IPS-20b (cell line): Measurements from ENCODE around the gene UTS2B.

Experiments used
- H3K27ac ChIP-seq: one replicate; pipeline ENCODE4 v1.5.1; 2013; ENCODE audit warnings: low read length
- H3K27me3 ChIP-seq: 2 replicates; pipeline ENCODE4 v1.6.1; 2013; ENCODE audit warnings: mild to moderate bottlenecking, low read length, inconsistent platforms; ENCODE audit not compliant: insufficient read depth
- H3K36me3 ChIP-seq: 2 replicates; pipeline ENCODE4 v1.6.1; 2013; ENCODE audit warnings: low read depth, mild to moderate bottlenecking, inconsistent platforms, low read length, moderate library complexity; ENCODE audit not compliant: insufficient read depth
- H3K4me1 ChIP-seq: 2 replicates; pipeline ENCODE4 v1.6.1; 2013; ENCODE audit warnings: mild to moderate bottlenecking, control low read depth, inconsistent platforms, low read length, moderate library complexity; ENCODE audit not compliant: insufficient read depth
- H3K4me3 ChIP-seq: 2 replicates; pipeline ENCODE4 v1.5.1; 2013; ENCODE audit warnings: mild to moderate bottlenecking, low read length, inconsistent platforms
- H3K9ac ChIP-seq: 2 replicates; pipeline ENCODE4 v1.6.1; 2013; ENCODE audit warnings: low read depth, mild to moderate bottlenecking, inconsistent platforms, low read length, moderate library complexity
- H3K9me3 ChIP-seq: 2 replicates; pipeline ENCODE4 v1.6.1; 2013; ENCODE audit warnings: mild to moderate bottlenecking, low read depth, low read length, inconsistent platforms; ENCODE audit not compliant: insufficient read depth

Gene UTS2B

DNA sequence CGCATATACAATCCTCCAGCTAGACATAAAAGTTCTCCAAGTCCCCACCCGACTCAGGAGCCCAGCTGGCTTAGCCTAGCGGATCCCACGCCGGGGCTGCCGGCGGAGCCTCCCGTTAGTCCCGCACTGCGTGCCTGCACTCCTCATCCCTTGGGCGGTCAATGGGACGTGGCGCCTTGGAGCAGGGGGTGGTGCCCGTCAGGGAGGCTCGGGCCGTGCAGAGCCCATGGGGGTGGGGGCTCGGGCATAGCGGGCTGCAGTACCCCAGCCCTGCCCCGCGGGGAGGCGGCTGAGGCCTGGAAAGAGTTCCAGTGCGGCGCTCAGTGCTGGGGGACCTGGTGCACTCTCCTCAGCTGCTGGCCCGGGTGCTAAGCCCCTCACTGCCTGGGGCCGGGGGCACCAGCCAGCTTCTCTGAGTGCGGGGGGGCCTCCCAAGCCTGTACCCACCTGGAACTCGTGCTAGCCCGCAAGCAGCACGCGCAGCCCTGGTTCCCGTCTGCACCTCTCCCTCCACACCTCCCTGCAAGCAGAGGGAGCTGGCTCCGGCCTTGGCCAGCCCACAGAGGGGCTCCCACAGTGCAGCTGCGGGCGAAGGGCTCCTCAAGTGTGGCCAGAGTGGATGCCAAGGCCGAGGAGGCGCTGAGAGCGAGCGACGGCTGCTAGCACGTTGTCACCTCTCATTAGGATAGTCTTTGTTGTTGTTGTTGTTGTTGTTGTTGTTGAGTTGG is 13.3 kb downstream of the UTS2B start:
- Histone ChIP-seq H3K4me3 (no peak overlapping the region), H3K9ac (no peak overlapping the region), H3K4me1 (no peaks in the 10 kb centered on the region), H3K27me3 (no peaks in the 10 kb centered on the region), H3K27ac (no peak overlapping the region), H3K9me3 (no peaks in the 10 kb centered on the region), H3K36me3 (no peaks in the 10 kb centered on the region)

DNA sequence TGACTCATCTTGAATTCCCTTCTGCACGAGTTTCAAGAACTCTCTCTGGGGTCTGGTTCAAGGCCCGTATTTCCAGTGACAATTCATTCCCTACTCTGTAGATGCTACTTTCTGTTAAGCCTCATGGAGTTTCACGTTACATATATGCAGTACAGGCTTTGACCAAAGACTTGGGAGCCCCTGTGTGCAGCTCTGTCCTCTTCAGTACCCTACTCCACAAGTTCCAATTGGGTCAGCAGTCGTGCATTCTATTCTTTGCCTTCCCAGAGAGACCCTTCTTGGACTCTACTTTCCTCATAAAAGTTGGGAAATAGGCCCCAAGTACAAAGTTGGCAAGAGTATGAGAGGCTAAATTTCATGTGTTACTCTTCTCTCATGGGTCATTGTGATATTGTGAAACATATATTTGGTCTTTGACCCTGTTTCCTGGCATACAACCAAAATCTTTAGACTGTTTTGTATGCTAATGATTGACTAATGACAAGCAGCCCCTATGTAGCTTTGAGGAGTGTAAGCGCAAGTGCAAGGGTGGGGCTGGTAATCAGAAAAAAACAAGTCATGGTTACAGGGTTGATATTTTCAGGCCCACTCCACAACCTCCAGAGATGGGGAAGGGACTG is 16.1 kb downstream of the UTS2B start:
- H3K36me3 ChIP-seq: no peaks in the 10 kb centered on the region
- no peaks in the 10 kb centered on the region for H3K4me1 ChIP-seq
- H3K9ac ChIP-seq: no peak overlapping the region

DNA sequence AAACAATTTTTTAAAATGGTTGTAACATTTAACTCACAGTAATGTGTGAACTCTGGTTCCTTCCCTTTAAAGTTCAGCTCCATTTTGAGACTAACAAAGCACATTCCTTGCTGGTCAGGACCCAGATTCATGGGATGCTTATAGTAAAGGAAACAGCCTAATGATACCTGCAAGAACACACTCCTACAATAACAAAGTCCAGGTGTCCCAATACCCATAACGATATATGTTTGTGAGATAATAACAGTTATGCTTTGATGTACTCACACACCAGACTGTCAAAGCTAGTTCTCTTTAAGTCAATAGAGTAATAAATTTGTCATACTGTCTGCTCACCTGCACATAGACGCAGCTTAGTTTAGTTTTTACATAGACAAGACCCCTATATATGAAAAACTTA is 17.0 kb downstream of the UTS2B start:
- Histone ChIP-seq H3K36me3 (no peaks in the 10 kb centered on the region), H3K27ac (no peak overlapping the region), H3K27me3 (no peaks in the 10 kb centered on the region), H3K9ac (no peak overlapping the region), H3K4me3 (no peak overlapping the region), H3K9me3 (no peaks in the 10 kb centered on the region; the same call in 1 of the 2 replicates), H3K4me1 (no peaks in the 10 kb centered on the region)

More for the DNA sequence above, 16.1 kb downstream of the UTS2B start:
- no peak overlapping the region for H3K4me3 ChIP-seq
- no peak overlapping the region for H3K27ac ChIP-seq
- H3K9me3 ChIP-seq: no peaks in the 10 kb centered on the region; the same call in 1 of the 2 replicates
- H3K27me3 ChIP-seq: no peaks in the 10 kb centered on the region

DNA sequence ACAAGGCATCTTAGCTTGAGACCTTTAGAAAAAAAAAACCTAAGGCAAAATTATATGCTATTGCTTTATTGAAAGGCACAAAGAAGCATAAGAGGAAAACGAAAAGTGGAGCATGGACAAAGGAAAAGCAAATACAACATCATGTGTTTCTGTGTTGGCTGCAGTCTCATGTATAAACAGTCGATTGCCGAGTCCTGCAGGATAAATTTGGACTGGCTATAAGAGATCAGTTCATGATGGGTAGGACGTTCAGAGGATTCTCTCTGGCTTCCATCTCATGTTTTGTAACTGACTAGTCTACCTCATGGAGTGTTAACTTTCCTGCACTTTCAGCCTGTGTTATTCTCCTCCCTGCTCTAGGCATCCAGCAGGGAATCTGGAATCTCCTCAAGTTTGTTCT is 23.0 kb downstream of the UTS2B start:
- no peak overlapping the region for H3K4me3 ChIP-seq
- no peaks in the 10 kb centered on the region for H3K36me3 ChIP-seq
- H3K9ac ChIP-seq: no peak overlapping the region
- H3K27ac ChIP-seq: no peak overlapping the region
- no peaks in the 10 kb centered on the region for H3K27me3 ChIP-seq
- H3K9me3 ChIP-seq: no peaks in the 10 kb centered on the region; the same call in 1 of the 2 replicates
- peaks cover 2% of the 10 kb centered on the region; the same call in 1 of the 2 replicates for H3K4me1 ChIP-seq

DNA sequence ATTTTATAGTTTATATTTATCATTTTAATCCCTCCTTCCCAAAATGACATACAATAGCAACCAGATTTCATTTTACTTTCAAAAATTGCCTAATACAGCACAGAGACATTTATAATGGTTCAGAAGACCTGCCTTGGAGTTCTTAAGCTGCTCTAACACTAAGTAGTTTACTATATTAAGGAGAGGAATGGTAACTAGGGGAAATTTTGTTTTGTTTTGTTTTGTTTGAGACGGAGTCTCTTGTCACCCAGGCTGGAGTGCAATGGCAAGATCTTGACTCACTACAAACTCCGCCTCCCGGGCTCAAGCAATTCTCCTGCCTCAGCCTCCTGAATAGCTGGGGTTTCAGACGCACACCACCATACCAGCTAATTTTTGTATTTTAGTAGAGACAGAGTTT is 23.9 kb downstream of the UTS2B start:
- no peaks in the 10 kb centered on the region for H3K36me3 ChIP-seq

DNA sequence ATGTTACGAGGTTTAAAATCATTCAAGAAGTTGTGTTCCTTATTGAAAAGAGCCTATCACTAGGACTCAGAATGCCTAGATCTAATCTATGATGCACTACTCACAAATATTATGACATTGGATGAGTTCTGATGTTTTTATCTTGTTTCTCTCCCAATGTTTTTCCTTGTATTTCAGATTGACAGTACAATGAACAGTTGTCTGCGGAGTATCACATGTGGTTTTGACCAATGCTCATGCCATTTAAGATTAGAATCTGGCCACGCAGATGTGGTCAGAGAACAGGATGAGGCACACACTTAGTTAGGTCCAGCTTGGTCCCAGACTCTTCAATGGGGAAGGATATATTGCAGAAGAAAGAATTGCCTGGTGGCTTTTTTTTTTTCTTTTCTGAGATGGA is 26.7 kb downstream of the UTS2B start:
- no peak overlapping the region for H3K27ac ChIP-seq
- peaks cover 6% of the 10 kb centered on the region; the same call in 1 of the 2 replicates for H3K4me1 ChIP-seq
- H3K36me3 ChIP-seq: no peaks in the 10 kb centered on the region
- no peak overlapping the region for H3K9ac ChIP-seq
- no peaks in the 10 kb centered on the region for H3K9me3 ChIP-seq
- H3K4me3 ChIP-seq: no peak overlapping the region
- H3K27me3 ChIP-seq: no peaks in the 10 kb centered on the region

More for the DNA sequence above, 23.9 kb downstream of the UTS2B start:
- H3K27me3 ChIP-seq: no peaks in the 10 kb centered on the region
- H3K9me3 ChIP-seq: no peaks in the 10 kb centered on the region; the same call in 1 of the 2 replicates
- H3K4me3 ChIP-seq: no peak overlapping the region
- H3K9ac ChIP-seq: no peak overlapping the region
- H3K27ac ChIP-seq: no peak overlapping the region
- H3K4me1 ChIP-seq: peaks cover 6% of the 10 kb centered on the region; the same call in 1 of the 2 replicates

DNA sequence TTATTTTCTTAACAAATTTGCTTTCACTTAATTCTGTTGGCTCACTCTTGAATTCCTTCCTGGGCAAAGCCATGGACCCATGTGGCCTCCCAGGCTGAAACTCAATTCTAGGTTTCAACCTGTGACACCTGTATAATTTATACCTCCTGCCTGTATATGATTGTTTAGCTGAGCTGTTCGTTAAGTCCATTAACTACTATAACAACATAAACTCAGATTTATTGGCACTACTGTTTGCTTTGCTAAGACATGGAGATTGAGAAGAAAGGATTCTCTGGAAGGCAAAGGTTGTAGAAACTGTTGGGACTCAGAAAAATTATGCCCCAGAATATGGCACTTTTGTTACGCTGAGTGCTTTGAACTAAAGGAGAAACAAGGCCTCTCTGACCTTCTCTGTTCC is 27.9 kb downstream of the UTS2B start:
- no peak overlapping the region for H3K4me3 ChIP-seq
- H3K27ac ChIP-seq: no peak overlapping the region
- H3K9me3 ChIP-seq: no peaks in the 10 kb centered on the region
- no peak overlapping the region; the same call in 1 of the 2 replicates for H3K9ac ChIP-seq
- H3K27me3 ChIP-seq: no peaks in the 10 kb centered on the region
- H3K36me3 ChIP-seq: no peaks in the 10 kb centered on the region
- H3K4me1 ChIP-seq: peaks cover 6% of the 10 kb centered on the region; the same call in 1 of the 2 replicates

DNA sequence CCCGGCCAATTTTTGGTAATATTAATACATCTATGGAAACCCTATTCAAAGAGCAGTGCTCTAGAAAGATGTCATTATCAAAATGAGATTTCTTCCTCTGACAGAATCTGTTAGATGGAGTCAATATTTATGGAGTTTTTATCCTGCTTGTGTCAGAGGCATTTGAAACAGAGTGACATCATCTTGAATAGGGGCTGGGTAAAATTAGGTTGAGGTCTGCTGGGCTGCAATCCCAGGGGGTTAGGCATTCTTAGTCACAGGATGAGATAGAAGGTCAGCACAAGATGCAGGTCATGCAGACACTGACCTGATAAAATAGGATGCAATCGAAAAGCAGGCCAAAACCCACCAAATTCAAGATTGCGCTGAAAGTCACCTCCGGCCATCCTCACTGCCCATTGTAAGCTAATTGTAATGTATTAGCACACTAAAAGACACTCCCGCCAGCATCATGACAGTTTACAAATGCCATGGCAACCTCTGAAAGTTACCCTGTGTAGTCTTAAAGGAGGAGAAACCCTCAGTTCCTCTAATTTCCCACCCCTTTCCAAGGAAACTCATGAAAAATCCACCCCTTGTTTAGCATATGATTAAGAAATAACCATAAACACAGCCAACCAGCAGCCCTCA is 28.4 kb downstream of the UTS2B start:
- Histone ChIP-seq H3K4me3 (no peak overlapping the region), H3K27ac (no peak overlapping the region), H3K4me1 (peaks cover 6% of the 10 kb centered on the region; the same call in 1 of the 2 replicates)

DNA sequence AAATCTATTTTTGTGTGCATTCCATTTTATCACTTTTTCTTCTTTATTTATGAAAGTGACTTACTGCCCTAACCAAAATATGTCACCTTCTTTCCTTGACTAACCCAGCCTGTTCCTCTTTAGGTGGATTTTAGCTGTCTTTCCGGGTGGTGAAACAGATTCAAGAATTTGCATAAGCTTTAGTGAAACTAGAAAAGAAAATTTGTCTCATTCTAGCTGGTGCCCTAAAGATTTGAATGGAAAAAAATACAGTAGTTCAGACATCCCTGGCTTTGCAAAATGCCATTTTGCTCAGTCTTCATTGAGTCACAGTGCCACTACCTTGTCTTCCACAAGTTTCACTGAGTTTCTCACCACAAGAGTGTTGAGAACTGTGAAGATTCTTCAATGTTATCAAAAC is 29.3 kb downstream of the UTS2B start:
- Histone ChIP-seq H3K9ac (no peak overlapping the region), H3K4me1 (peaks cover 6% of the 10 kb centered on the region; the same call in 1 of the 2 replicates), H3K27ac (no peak overlapping the region), H3K4me3 (no peak overlapping the region), H3K36me3 (no peaks in the 10 kb centered on the region), H3K27me3 (no peaks in the 10 kb centered on the region), H3K9me3 (no peaks in the 10 kb centered on the region)

More for the DNA sequence above, 28.4 kb downstream of the UTS2B start:
- no peaks in the 10 kb centered on the region for H3K36me3 ChIP-seq
- no peaks in the 10 kb centered on the region for H3K27me3 ChIP-seq
- no peaks in the 10 kb centered on the region for H3K9me3 ChIP-seq
- H3K9ac ChIP-seq: no peak overlapping the region; the same call in 1 of the 2 replicates

DNA sequence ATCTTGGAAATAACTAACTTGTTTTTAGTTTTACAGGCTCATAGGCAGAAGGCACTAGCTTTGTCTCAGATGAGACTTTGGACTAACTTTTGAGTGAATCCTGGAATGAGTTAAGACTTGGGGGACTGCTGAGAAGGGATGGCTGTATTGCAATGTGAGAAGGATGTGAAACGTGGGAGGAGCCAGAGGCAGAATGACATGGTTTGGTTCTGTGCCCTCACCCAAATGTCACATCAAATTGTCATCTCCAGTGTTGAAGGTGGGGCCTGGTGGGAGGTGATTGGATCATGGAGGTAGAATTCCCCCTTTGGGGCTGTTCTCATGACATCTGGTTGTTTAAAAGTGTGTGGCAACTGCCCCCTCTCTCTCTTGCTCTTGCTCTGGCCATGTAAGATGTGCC is 29.9 kb downstream of the UTS2B start:
- Histone ChIP-seq H3K36me3 (no peaks in the 10 kb centered on the region), H3K9ac (no peak overlapping the region), H3K27ac (no peak overlapping the region)

DNA sequence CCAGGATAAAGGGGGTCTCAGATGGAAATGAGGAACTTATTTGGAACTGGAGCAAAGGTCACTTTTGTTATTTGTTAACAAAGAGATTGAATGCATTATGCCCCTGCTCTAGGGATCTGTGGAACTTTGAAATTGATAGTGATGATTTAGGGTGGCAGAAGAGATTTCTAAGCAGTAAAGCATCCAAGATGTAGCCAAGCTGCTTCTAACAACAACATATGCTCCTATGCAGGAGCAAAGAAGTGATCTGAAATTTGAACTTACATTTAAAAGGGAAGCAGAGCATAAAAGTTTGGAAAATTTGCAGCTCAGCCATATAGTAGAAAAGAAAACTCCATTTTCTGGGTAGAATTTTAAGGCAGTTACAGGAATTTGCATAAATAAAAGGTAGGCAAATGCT is 31.5 kb downstream of the UTS2B start:
- H3K27ac ChIP-seq: no peak overlapping the region
- H3K4me3 ChIP-seq: no peak overlapping the region
- H3K4me1 ChIP-seq: peaks cover 6% of the 10 kb centered on the region; the same call in 1 of the 2 replicates
- H3K9ac ChIP-seq: no peak overlapping the region
- no peaks in the 10 kb centered on the region for H3K36me3 ChIP-seq
- no peaks in the 10 kb centered on the region for H3K27me3 ChIP-seq
- no peaks in the 10 kb centered on the region for H3K9me3 ChIP-seq

More for the DNA sequence above, 29.9 kb downstream of the UTS2B start:
- no peak overlapping the region for H3K4me3 ChIP-seq
- H3K27me3 ChIP-seq: no peaks in the 10 kb centered on the region
- H3K9me3 ChIP-seq: no peaks in the 10 kb centered on the region
- peaks cover 6% of the 10 kb centered on the region; the same call in 1 of the 2 replicates for H3K4me1 ChIP-seq
